Mucosa of stomach (tissue), 1 donor: Measurements from ENCODE around the gene LUZP1.

Experiments used
- H3K27me3 ChIP-seq: one replicate; pipeline ENCODE4 v1.7.0; 2013; ENCODE audit warnings: mild to moderate bottlenecking, low read length; ENCODE audit not compliant: control insufficient read depth, insufficient read depth
- H3K36me3 ChIP-seq: one replicate; pipeline ENCODE4 v1.7.0; 2013; ENCODE audit warnings: low read length; ENCODE audit not compliant: control insufficient read depth, insufficient read depth
- H3K4me1 ChIP-seq: one replicate; pipeline ENCODE4 v1.7.0; 2013; ENCODE audit warnings: mild to moderate bottlenecking, low read length; ENCODE audit not compliant: control insufficient read depth, insufficient read depth
- H3K4me3 ChIP-seq: one replicate; pipeline ENCODE4 v1.7.0; 2013; ENCODE audit warnings: low read length
- H3K9ac ChIP-seq: one replicate; pipeline ENCODE4 v1.7.0; 2013; ENCODE audit warnings: mild to moderate bottlenecking, low read length, moderate library complexity
- H3K9me3 ChIP-seq: one replicate; pipeline ENCODE4 v1.7.0; 2013; ENCODE audit warnings: mild to moderate bottlenecking, low read length, moderate library complexity; ENCODE audit not compliant: control insufficient read depth
- donor health status: Pancreatic carcinoma.

Gene LUZP1

DNA sequence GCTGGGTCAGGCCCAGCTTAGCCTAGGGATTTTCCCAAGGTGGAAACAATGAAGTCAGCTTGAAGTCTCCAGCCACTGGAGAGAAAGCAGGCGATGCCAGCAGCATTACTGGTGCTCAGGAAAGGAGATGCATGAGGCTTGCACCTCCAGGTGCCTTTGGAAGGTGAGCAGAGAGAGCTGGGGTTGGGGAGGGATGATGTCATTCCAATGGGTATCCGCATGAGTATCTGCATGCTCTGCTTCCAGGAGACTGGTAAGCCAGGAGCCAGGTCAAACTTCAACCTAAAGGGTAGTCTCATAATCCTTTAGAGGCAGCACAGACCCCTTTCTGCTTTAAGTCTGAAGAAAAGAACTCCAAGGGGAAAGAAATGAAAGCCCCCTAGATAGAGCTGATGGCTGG, 80.6 kb downstream of the LUZP1 start:
- Histone ChIP-seq H3K36me3 (peaks cover 12% of the 10 kb centered on the region), H3K9me3 (no peaks in the 10 kb centered on the region), H3K4me3 (no peak overlapping the region), H3K4me1 (no peaks in the 10 kb centered on the region), H3K27me3 (no peaks in the 10 kb centered on the region), H3K9ac (no peak overlapping the region)

GRCh38 chr1:23085696-23086095, 83.0 kb downstream of the LUZP1 start:
- Histone ChIP-seq H3K9me3 (no peaks in the 10 kb centered on the region), H3K36me3 (peaks cover 8% of the 10 kb centered on the region), H3K4me3 (no peak overlapping the region), H3K9ac (no peak overlapping the region), H3K27me3 (no peaks in the 10 kb centered on the region), H3K4me1 (no peaks in the 10 kb centered on the region)

GRCh38 chr1:23084880-23085279, 83.8 kb downstream of the LUZP1 start:
- H3K4me1 ChIP-seq: no peaks in the 10 kb centered on the region
- no peaks in the 10 kb centered on the region for H3K27me3 ChIP-seq
- no peaks in the 10 kb centered on the region for H3K9me3 ChIP-seq
- H3K36me3 ChIP-seq: peaks cover 8% of the 10 kb centered on the region
- no peak overlapping the region for H3K9ac ChIP-seq
- H3K4me3 ChIP-seq: no peak overlapping the region

DNA sequence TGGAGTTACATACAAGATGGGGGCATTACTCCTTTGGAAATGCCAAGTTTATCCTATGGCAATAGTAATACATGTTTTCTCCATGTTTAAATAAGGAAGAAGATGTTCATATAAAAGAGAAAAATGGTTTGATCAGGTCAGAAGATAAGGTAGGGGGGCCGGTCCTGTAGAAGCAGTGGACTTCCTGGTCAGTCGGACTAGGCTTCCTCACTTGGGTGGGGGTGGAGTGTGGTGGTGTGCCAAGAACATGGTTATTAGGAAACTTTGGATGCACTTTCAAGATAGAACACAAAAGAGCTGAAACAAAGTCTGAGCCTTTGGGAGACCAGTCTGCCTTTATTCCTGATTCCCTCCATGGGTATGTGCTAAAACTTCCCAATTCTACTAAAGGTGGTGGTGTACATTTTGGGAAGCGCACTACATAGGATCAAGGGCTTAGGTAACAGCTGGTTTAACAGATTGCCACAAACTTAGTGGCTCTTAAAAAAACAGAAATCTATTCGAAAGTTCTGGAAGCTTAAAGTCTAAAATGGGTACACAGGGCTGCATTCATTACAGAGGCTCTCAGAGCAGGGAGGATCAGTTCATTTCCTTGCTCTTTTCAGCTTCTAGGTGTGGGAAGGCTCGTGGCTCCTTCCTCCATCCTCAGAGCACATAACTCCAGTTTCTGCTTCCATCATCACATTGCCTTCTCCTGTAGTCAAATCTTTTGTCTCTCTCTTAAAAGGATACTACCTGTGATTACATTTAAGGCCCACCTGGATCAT, 84.8 kb downstream of the LUZP1 start:
- Histone ChIP-seq H3K4me3 (no peak overlapping the region), H3K9me3 (no peaks in the 10 kb centered on the region), H3K9ac (no peak overlapping the region), H3K4me1 (no peaks in the 10 kb centered on the region), H3K27me3 (no peaks in the 10 kb centered on the region), H3K36me3 (peaks cover 8% of the 10 kb centered on the region)

- H3K27me3 ChIP-seq: no peaks in the 10 kb centered on the region
- peaks cover 5% of the 10 kb centered on the region for H3K36me3 ChIP-seq
- H3K9me3 ChIP-seq: no peaks in the 10 kb centered on the region
- no peak overlapping the region for H3K4me3 ChIP-seq
- H3K9ac ChIP-seq: no peak overlapping the region
- no peaks in the 10 kb centered on the region for H3K4me1 ChIP-seq
Observed at GRCh38 chr1:23081376-23081775, 87.3 kb downstream of the LUZP1 start.

GRCh38 chr1:23080885-23081284, 87.8 kb downstream of the LUZP1 start:
- Histone ChIP-seq H3K9me3 (no peaks in the 10 kb centered on the region), H3K4me3 (no peak overlapping the region), H3K27me3 (no peaks in the 10 kb centered on the region), H3K36me3 (peaks cover 5% of the 10 kb centered on the region), H3K4me1 (no peaks in the 10 kb centered on the region), H3K9ac (no peak overlapping the region)

GRCh38 chr1:23079025-23079424, 89.6 kb downstream of the LUZP1 start:
- H3K9ac ChIP-seq: no peak overlapping the region
- no peak overlapping the region for H3K4me3 ChIP-seq
- peaks cover 5% of the 10 kb centered on the region for H3K36me3 ChIP-seq
- no peaks in the 10 kb centered on the region for H3K9me3 ChIP-seq
- H3K4me1 ChIP-seq: no peaks in the 10 kb centered on the region
- no peaks in the 10 kb centered on the region for H3K27me3 ChIP-seq

GRCh38 chr1:23074012-23074411, 94.6 kb downstream of the LUZP1 start:
- no peaks in the 10 kb centered on the region for H3K9me3 ChIP-seq
- no peak overlapping the region for H3K4me3 ChIP-seq
- no peaks in the 10 kb centered on the region for H3K36me3 ChIP-seq
- no peaks in the 10 kb centered on the region for H3K27me3 ChIP-seq
- no peak overlapping the region for H3K9ac ChIP-seq
- no peaks in the 10 kb centered on the region for H3K4me1 ChIP-seq

DNA sequence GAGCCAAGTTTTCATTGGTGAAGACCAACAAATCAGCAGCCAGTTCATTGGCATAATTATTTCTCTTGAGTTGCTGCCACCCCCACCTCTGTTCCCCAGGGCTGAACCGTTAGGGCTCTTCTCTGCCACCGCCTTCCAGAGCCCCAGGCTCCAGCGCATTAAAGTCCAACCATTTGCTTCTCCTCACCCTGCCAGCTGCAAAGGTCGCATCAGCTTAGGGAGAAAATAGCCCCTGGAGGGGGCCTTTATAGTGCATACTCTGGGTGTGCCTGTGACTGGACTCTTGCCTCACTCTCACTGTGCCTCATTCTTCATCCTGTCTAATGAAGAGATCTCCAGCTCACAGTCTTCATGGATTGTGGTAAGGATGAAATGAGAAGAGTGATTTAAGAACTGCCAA, 99.0 kb downstream of the LUZP1 start:
- no peak overlapping the region for H3K4me3 ChIP-seq
- H3K9ac ChIP-seq: no peak overlapping the region
- peaks cover 7% of the 10 kb centered on the region for H3K36me3 ChIP-seq
- H3K9me3 ChIP-seq: no peaks in the 10 kb centered on the region
- no peaks in the 10 kb centered on the region for H3K4me1 ChIP-seq
- H3K27me3 ChIP-seq: no peaks in the 10 kb centered on the region

DNA sequence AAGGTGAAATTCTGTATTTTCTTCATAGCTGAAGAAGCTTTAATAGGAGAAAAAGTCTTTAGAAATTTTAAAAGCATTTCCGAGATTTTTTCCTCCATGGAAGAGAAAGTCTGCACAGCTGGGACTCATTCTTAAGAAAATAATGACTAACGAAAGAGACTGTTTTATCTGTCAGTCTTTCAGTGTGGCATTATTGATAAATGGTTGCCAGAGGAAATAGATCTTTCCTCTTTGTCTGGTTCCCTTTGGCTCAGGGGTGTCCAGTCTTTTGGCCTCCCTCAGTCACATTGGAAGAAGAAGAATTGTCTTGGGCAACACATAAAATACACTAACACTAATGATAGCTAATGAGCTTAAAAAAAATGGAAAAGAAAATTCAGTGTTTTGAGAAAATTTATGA, 99.5 kb downstream of the LUZP1 start:
- Histone ChIP-seq H3K9ac (no peak overlapping the region), H3K36me3 (peaks cover 7% of the 10 kb centered on the region), H3K4me3 (no peak overlapping the region), H3K27me3 (no peaks in the 10 kb centered on the region), H3K9me3 (no peaks in the 10 kb centered on the region), H3K4me1 (no peaks in the 10 kb centered on the region)

GRCh38 chr1:23066075-23066474, 102.6 kb downstream of the LUZP1 start:
- H3K9ac ChIP-seq: no peak overlapping the region
- peaks cover 7% of the 10 kb centered on the region for H3K36me3 ChIP-seq
- no peaks in the 10 kb centered on the region for H3K27me3 ChIP-seq
- H3K4me3 ChIP-seq: no peak overlapping the region
- no peaks in the 10 kb centered on the region for H3K9me3 ChIP-seq
- no peaks in the 10 kb centered on the region for H3K4me1 ChIP-seq

- Histone ChIP-seq H3K9ac (no peak overlapping the region), H3K27me3 (no peaks in the 10 kb centered on the region), H3K36me3 (peaks cover 7% of the 10 kb centered on the region), H3K4me1 (no peaks in the 10 kb centered on the region), H3K9me3 (no peaks in the 10 kb centered on the region), H3K4me3 (no peak overlapping the region)
Observed at GRCh38 chr1:23065385-23065784, 103.3 kb downstream of the LUZP1 start.

DNA sequence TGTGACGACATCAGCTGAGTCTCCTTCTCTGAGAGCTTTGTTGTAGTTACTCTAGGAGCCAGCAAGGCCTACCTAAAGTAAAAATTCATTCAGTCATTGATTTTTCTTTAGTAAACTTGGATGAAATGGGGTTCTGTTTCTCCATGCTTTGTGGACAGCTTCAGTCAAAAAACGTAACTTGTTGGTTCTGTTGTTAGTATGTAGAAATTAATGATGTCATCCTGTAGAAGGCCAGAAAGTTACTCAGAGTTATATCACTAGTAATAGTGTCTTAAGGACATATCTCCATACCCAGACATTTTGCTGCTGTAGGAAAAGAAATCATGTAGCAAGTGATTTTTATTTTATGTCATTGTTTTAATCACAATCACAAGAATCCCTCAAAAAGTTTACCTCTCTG, 106.4 kb downstream of the LUZP1 start:
- H3K9ac ChIP-seq: no peak overlapping the region
- no peaks in the 10 kb centered on the region for H3K27me3 ChIP-seq
- H3K4me3 ChIP-seq: no peak overlapping the region
- no peaks in the 10 kb centered on the region for H3K4me1 ChIP-seq
- H3K9me3 ChIP-seq: no peaks in the 10 kb centered on the region
- no peaks in the 10 kb centered on the region for H3K36me3 ChIP-seq
